ENCODE data around the gene INTS7.
"Not testable (repeated sequence)": the region's sequence is repeated elsewhere in the genome, so short reads cannot be mapped to it uniquely, and the experiment has no call there.

INTS7 gene

DNA sequence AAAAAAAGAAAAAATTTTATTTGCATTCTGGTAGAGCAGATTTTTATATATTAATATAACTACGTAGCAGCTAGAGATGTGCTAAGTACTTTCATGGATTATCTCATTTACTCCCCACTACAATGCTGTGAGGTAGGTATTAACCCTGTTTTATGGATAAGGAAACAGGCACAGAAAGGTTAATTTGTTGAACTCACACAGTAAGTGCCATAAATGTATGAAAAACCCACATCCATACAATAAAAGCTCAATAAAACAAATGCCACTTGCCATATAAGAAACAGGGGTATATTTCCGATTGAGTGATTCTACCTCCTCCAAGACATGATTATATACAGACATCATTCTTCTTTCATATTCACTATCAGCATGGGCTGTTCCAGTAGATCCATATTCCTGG lies 83.1 kb downstream of the INTS7 start:
- no peaks in the 10 kb centered on the region for H3K27me3 ChIP-seq (ENCODE audit: low read depth)
- no peak for DNase-seq (ENCODE audit: low spot score in 2 of 2)
- peaks cover 3% of the 10 kb centered on the region; the same call in 1 of the 2 replicates for H3K4me1 ChIP-seq
- in situ Hi-C loops (cut with MboI; ENCODE audit: low sequenced_read_pairs): no loop called here
- H3K4me3 ChIP-seq: no peak overlapping the region
- peaks cover 9% of the 10 kb centered on the region; the same call in 1 of the 2 replicates for H3K36me3 ChIP-seq (replicated peaks)
- no peaks in the 10 kb centered on the region for H3K9me3 ChIP-seq

DNA sequence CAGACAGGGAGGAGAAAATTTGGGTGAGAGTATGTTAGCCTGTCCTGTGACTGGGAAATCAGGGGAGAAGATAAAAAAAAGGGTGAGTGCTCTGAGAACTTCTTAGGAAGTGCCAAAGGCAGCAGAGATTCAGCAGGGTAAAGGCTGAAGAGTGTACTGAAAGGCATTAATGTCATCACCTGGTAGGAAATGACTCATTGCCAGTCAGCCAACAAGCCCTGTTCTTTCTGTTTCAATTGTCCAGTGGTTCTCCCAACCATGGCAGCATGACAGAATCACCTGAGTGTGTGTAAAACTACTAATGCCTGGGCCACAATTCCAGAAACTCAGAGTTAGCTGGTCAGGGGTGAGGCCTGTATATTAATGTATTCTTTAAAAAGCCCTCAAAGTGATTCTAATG lies 83.5 kb downstream of the INTS7 start:
- Histone ChIP-seq H3K36me3 (replicated peaks) (peaks cover 9% of the 10 kb centered on the region; the same call in 1 of the 2 replicates), H3K4me1 (peaks cover 3% of the 10 kb centered on the region; the same call in 1 of the 2 replicates), H3K4me3 (no peak overlapping the region), H3K9me3 (no peaks in the 10 kb centered on the region), H3K27me3 (ENCODE audit: low read depth) (no peaks in the 10 kb centered on the region)
- in situ Hi-C loops (cut with MboI; ENCODE audit: low sequenced_read_pairs): no loop called here
- no peak for DNase-seq (ENCODE audit: low spot score in 2 of 2)

DNA sequence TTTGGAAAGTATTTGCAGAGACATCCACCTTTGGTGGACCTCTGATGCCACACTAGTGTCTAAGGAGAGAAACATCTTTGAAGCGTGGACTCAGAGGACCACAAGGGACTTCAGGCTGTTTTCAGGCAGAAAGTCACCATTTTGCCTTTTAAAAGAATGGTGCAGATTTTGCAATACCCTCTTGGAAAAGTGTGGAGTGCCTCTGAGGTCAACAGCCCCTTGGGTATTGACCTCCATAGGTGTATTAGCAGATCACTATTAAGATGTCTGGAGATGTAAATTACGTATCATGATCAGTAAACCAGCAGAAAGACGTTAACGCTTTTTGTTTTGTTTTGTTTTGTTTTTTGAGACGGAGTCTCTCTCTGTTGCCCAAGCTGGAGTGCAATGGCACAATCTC lies 87.0 kb downstream of the INTS7 start:
- Histone ChIP-seq H3K4me3 (no peak overlapping the region), H3K9me3 (no peaks in the 10 kb centered on the region), H3K4me1 (peaks cover 17% of the 10 kb centered on the region), H3K27me3 (ENCODE audit: low read depth) (no peaks in the 10 kb centered on the region), H3K36me3 (replicated peaks) (peaks cover 6% of the 10 kb centered on the region; the same call in 1 of the 2 replicates)
- in situ Hi-C loops (cut with MboI; ENCODE audit: low sequenced_read_pairs): no loop called here
- DNase-seq (ENCODE audit: low spot score in 2 of 2): no peak

DNA sequence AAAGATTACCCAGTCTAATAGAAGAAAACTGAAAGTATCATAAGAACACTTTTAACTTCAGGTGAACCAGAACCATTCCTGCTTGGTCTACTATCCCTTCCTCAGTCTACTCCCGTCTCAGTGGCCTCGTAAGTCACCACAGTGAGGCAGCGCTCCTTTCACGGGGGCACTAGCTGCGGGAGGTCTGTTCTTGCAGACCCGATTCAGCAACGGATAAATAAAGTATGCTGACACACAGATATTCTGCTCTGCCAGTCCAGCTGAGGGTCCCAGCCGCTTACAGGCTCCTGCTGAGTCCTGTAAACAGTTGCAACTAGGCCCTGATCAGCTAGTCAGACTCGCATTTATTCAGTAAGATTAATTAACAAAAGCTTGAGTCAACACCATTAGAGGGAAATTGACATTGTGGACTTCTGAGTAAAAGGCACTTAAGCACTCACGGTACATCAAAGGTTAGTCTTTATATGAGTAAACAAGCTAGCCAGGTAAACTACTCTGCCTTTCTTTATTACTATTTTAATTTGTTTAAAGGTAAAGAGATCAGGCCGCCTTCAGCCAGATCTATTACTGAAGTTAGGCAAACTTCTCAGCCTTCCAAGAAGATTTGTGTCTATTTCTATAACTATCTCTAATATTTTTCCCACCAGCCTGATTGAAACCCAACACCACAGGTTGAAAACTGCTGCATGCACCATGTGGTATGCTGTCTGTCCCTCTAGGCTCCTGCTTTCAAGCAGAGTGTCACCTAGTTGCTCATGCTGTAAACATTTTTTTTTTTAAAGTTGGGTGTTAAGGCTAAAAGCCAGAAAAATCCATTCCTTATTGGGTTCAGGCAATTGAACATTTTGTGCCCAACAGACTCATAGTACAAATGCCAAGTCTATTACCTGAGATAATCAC lies 87.7 kb downstream of the INTS7 start:
- no peak for DNase-seq (ENCODE audit: low spot score in 2 of 2)
- Histone ChIP-seq H3K9me3 (no peaks in the 10 kb centered on the region), H3K36me3 (replicated peaks) (peaks cover 6% of the 10 kb centered on the region; the same call in 1 of the 2 replicates), H3K4me3 (no peak overlapping the region), H3K4me1 (peaks cover 17% of the 10 kb centered on the region), H3K27me3 (ENCODE audit: low read depth) (no peaks in the 10 kb centered on the region)
- in situ Hi-C loops (cut with MboI; ENCODE audit: low sequenced_read_pairs): no loop called here

DNA sequence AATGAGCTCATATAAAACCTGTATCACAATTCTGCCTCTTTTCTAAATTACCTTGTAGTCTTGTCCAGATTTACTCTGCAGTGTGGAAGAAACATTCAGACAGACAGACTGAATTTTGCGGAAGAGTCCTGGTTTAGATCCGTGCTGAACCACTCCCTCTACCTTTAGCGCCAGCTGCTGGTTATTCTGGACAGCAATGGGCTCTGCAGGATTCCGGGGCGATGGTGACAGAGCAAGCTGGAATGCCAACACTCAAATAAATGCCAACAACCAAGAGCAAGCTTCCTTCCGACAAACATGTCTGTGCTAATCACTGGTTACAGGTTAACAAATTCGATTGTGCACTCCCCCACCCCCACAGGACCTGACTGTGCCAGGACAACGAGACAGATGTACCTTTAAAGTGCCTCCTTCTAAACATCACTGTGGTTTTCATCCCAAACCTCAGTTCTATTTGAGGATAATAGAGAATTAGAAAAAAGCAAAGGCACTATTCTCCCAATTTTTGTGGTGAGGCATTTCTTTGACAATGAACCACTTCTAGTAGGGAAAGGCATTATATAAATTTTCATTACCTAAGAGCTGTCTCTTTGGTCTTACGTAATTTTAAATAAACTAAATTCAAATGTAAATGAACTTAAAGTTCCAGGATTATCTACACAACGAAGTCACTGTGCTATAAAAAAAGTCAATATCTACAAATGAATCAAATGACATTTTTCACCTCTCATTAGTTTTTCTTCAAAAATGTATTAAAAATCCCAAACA lies 90.4 kb downstream of the INTS7 start:
- Histone ChIP-seq H3K4me1 (peaks cover 17% of the 10 kb centered on the region), H3K9me3 (no peaks in the 10 kb centered on the region), H3K36me3 (replicated peaks) (no peaks in the 10 kb centered on the region), H3K27me3 (ENCODE audit: low read depth) (no peaks in the 10 kb centered on the region), H3K4me3 (no peak overlapping the region)
- DNase-seq (ENCODE audit: low spot score in 2 of 2): peak; percentile 80 to 92
- in situ Hi-C loops (cut with MboI; ENCODE audit: low sequenced_read_pairs): no loop called here

DNA sequence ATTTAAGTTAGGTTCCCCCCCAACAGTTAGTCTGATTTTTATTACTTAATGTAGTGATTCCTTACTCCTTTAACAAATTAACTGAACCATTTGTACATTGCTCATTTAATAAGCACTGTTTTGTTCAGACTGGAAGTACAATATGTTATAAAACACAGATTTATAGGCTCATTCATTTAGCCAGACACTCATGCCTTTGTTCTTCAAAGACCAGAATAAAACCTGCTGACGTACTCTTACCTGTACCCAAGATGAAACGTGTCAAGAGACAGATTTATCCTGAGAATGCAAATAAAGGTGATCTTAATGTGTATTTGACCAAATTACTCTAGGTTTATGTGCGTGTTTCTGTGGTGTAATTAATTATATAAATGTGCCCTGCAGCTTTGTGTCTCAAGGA lies 92.8 kb downstream of the INTS7 start:
- Histone ChIP-seq H3K4me1 (peaks cover 17% of the 10 kb centered on the region), H3K27me3 (ENCODE audit: low read depth) (no peaks in the 10 kb centered on the region), H3K36me3 (replicated peaks) (no peaks in the 10 kb centered on the region), H3K9me3 (no peaks in the 10 kb centered on the region), H3K4me3 (no peak overlapping the region)
- in situ Hi-C loops (cut with MboI; ENCODE audit: low sequenced_read_pairs): no loop called here
- DNase-seq (ENCODE audit: low spot score in 2 of 2): no peak

DNA sequence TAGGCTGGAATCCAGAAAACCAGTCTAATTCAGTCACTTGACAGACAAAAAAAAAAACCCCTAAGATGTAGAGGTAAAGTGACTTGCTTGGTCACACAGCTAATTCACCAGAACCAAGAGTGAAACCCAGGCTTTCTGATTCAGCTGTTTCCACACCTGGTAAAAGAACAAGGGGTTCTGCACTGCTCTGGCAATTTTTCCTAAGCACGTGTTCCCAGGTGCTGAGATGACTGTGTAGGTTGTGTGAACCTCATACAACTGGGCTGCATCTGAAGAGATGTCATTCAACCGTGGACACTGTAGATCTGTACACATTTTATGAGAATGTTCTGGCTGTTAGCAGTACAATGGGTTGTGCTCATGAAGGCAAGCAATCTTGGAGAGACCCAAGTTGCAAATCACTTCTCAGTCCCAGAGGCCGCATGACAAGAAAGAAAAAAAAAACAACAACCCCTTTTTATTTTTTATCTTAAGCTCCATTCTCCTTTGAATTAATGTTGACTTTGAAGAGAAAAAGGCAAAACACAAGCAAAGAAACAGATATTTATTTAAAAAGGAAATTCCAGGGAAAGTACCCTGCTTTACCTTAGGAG lies 95.4 kb downstream of the INTS7 start:
- no peak for DNase-seq (ENCODE audit: low spot score in 2 of 2)
- Histone ChIP-seq H3K27me3 (ENCODE audit: low read depth) (no peaks in the 10 kb centered on the region), H3K4me1 (peaks cover 8% of the 10 kb centered on the region), H3K9me3 (no peaks in the 10 kb centered on the region), H3K36me3 (replicated peaks) (no peaks in the 10 kb centered on the region), H3K4me3 (no peak overlapping the region)
- in situ Hi-C loops (cut with MboI; ENCODE audit: low sequenced_read_pairs): no loop called here

DNA sequence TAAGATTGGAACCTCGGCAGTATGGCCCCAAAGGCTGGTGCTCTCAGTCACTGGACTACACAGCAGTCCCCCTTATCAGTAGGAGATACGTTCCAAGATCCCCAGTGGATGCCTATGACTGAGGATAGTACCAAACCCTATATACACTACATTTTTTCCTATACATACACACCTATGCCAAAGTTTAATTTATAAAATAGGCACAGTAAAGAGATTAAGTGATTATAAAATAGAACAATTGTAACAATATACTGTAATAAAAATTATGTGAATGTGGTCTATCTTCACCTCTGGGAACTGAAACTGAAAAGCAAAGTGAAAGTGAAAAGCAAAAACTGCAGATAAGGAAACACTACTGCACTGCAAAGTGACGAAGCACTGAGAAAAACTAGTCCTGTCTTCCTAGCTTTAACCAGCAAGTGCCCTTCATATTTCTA lies 96.8 kb downstream of the INTS7 start:
- Histone ChIP-seq H3K4me1 (no peaks in the 10 kb centered on the region), H3K9me3 (no peaks in the 10 kb centered on the region), H3K27me3 (ENCODE audit: low read depth) (no peaks in the 10 kb centered on the region), H3K36me3 (replicated peaks) (no peaks in the 10 kb centered on the region), H3K4me3 (no peak overlapping the region)
- no peak for DNase-seq (ENCODE audit: low spot score in 2 of 2)
- in situ Hi-C loops (cut with MboI; ENCODE audit: low sequenced_read_pairs): no loop called here

DNA sequence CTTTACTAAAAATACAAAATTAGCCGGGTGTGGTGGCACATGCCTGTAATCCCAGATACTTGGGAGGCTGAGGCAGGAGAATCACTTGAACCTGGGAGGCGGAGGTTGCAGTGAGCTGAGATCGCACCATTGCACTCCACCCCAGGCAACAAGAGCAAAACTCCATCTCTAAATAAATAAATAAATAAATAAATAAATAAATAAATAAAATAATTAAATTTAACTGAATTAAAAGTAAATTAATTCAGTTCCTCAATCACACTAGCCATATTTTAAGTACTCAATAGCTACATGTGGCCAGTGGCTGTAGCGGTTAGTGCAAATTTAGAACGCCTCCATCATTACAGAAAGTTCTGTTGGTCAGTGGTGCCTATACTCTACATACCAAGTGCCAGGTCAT lies 97.9 kb downstream of the INTS7 start:
- DNase-seq (ENCODE audit: low spot score in 2 of 2); H3K9me3 ChIP-seq; H3K36me3 ChIP-seq (replicated peaks); H3K4me3 ChIP-seq; H3K27me3 ChIP-seq (ENCODE audit: low read depth); in situ Hi-C loops (cut with MboI; ENCODE audit: low sequenced_read_pairs); H3K4me1 ChIP-seq: not testable (repeated sequence)

DNA sequence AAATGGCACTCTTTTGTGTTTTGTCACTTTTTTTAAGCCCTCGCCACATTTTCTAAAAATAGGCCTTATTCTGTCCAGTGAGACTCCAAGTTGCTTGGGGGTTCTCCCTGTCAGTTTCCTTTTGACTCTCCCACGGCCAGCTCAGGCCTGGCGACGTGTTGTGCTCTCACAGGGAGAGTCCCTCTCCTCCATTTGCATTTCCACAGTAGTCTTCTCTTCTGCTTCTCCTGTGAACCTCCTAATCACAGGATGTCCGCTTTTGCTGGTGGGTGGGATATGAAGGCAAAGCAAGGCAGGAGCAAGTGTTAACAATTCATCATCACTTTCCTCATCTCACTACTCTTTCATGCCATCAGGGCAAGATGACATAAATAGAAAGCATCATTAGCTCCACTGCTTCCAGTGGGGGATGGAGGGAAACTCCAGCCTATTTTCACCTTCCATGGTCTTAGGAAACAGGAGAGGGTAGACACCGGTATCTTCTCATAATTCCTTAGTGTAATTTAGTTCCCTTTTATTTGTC lies 99.8 kb downstream of the INTS7 start:
- H3K4me3 ChIP-seq: no peak overlapping the region
- in situ Hi-C loops (cut with MboI; ENCODE audit: low sequenced_read_pairs): no loop called here
- H3K9me3 ChIP-seq: no peaks in the 10 kb centered on the region
- no peaks in the 10 kb centered on the region for H3K27me3 ChIP-seq (ENCODE audit: low read depth)
- H3K36me3 ChIP-seq (replicated peaks): no peaks in the 10 kb centered on the region
- H3K4me1 ChIP-seq: no peaks in the 10 kb centered on the region
- no peak for DNase-seq (ENCODE audit: low spot score in 2 of 2)

DNA sequence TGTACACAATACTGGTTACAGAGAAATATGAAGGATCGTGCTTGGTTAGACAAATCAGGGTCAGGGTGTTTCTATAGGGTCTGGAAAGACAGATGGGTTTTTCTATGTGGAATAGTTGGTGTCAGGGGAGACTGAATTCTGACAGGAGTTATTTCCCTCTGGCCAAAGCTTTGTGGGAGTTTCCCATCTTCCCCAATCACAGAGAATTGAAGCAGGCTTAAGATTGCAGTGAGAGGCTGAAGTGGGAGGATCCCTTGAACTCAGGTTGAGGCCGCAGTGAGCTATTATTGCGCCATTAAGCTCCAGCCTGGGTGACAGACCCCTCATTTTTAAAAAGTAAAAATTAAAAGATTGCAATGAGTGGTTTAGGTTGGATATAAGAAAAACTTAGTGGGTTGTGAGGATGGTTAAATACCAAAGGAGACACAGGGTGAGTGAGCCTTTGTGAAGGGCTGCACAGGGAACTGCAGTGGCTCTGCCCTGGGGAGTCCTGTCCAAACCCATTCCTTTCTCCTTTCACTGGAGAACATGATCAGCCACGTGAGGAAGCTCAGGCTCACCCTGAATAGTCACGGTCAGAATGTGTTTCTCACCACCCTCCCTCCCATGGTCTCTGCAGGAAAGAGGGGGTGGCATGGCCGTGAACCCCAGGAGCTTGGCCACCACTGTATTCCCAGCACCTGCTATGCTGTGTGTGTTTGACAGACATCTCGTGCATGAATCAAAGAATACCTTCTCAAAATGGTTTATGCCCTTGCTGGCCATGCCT lies 101.2 kb downstream of the INTS7 start:
- H3K4me1 ChIP-seq: peaks cover 3% of the 10 kb centered on the region
- no peaks in the 10 kb centered on the region for H3K9me3 ChIP-seq
- in situ Hi-C loops (cut with MboI; ENCODE audit: low sequenced_read_pairs): no loop called here
- H3K4me3 ChIP-seq: no peak overlapping the region
- H3K27me3 ChIP-seq (ENCODE audit: low read depth): no peaks in the 10 kb centered on the region
- DNase-seq (ENCODE audit: low spot score in 2 of 2): no peak
- H3K36me3 ChIP-seq (replicated peaks): no peaks in the 10 kb centered on the region

DNA sequence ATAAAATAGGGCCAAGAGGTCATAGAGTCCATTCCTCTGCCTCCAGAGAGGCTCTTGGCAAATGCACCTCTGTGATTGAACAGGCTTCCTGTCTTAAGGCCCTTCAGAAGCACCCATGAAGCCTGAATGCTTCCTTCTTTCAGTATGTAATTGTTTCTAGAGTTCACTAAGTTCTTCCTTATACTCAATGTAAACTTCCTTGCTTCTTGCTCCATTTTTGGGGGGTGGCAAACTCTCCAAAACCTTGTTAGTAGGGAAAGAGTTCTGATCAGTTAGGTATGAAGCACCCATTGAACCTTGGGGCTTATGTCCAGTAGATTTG lies 102.5 kb downstream of the INTS7 start:
- no peak overlapping the region for H3K4me3 ChIP-seq
- H3K27me3 ChIP-seq (ENCODE audit: low read depth): no peaks in the 10 kb centered on the region
- no peaks in the 10 kb centered on the region for H3K9me3 ChIP-seq
- DNase-seq (ENCODE audit: low spot score in 2 of 2): no peak
- in situ Hi-C loops (cut with MboI; ENCODE audit: low sequenced_read_pairs): no loop called here
- H3K36me3 ChIP-seq (replicated peaks): no peaks in the 10 kb centered on the region
- peaks cover 12% of the 10 kb centered on the region for H3K4me1 ChIP-seq

DNA sequence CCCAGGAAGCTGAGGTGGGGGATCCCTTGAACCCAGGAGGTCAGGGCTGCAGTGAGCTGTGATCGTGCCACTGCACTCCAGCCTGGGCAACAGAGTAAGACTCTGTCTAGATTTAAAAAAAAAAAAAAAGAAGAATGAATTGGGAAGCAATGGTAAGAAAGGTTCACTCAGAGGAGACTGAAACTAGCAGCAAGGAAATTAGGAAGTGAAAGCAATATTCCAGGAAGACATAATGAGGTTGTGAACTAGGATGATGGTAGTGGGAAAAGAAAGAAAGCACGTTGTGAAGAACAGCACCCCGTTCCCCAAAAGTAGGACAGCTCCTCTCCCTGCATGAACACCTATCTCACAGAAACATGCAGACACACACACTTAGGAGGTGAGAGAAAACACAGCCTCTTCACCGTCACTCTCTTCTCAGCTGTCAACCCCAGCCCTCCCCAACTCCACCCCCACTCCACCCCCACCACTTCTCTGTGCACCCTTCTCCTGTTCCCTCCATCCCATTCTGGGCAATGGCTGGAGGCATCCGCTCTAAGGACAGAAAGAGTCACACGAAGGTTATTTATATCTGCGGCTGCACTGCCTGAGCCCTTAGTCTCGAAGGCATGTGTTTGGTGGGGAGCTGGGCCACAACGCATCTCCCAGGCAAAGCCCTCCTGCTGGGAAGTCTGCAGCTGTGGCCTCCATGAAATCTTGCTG lies 103.0 kb downstream of the INTS7 start:
- no peaks in the 10 kb centered on the region for H3K27me3 ChIP-seq (ENCODE audit: low read depth)
- in situ Hi-C loops (cut with MboI; ENCODE audit: low sequenced_read_pairs): no loop called here
- H3K4me3 ChIP-seq: no peak overlapping the region
- H3K9me3 ChIP-seq: no peaks in the 10 kb centered on the region
- no peak for DNase-seq (ENCODE audit: low spot score in 2 of 2)
- peaks cover 12% of the 10 kb centered on the region for H3K4me1 ChIP-seq
- H3K36me3 ChIP-seq (replicated peaks): no peaks in the 10 kb centered on the region

Data from HAP-1 (cell line).